Measurements from ENCODE around the gene GPATCH4. TPM values are rescaled to one million over a fixed set of nuclear protein-coding genes. Genes with fewer than 3 reads are reported as not detected.

GPATCH4 gene
- total and polyA plus RNA-seq, 10 of the 15 experiments (the other 5 are each of a cell fraction or from before 2014, with no cell fraction given): 35.5 to 111 (median 73.9) TPM

GRCh38 chr1:156559086-156559796 is 42.0 kb downstream of the GPATCH4 start:
- ChIA-PET RAD21 (ENCODE audit: unreplicated experiment) (no interaction called here), SMC1A (ENCODE audit: uncharacterized antibody, unreplicated experiment) (interaction anchor here (0.6 to 1.1 kb wide), 2 partner anchors 12 to 96 kb away, joined by 3 read pairs; no protein-coding TSS in a partner anchor), POLR2A (no interaction called here), CTCF (no interaction called here)
- intact Hi-C loops (cut with micrococcal nuclease; ENCODE audit: unreplicated experiment) (no loop called here), in situ Hi-C loops (cut with MboI) (no loop called here)
- H3K9me3 ChIP-seq (replicated peaks; ENCODE audit: control insufficient read depth, insufficient read depth, low read length): no peaks in the 10 kb centered on the region
- H3K9ac ChIP-seq (ENCODE audit: control insufficient read depth, insufficient read depth, low read length): no peak overlapping the region
- ATAC-seq: no peak
- peaks cover 0 to 2% of the 10 kb centered on the region in 2 experiments; a peak in 1 of 4 replicates for H3K36me3 ChIP-seq (ENCODE audit: control insufficient read depth in 2 of 2, insufficient read depth in 2 of 2, low read length in 1 of 2)
- H3K4me1 ChIP-seq (ENCODE audit: control insufficient read depth, insufficient read depth, low read length): no peaks in the 10 kb centered on the region
- H4K20me1 ChIP-seq (ENCODE audit: control insufficient read depth, insufficient read depth): no peaks in the 10 kb centered on the region
- TF ChIP-seq FOXM1 (IDR thresholded peaks at IDR 0.05; ENCODE audit: low read depth, low read length): no peak
- H3K27ac ChIP-seq (ENCODE audit: control insufficient read depth, insufficient read depth): no peak overlapping the region
- DNase-seq (ENCODE audit: low read depth, low spot score): no peak
- H3K4me2 ChIP-seq (ENCODE audit: control insufficient read depth, insufficient read depth): no peak overlapping the region
- no peak overlapping the region for H2AFZ ChIP-seq (ENCODE audit: control insufficient read depth, low read depth, low read length)
- WGBS (ENCODE audit: insufficient coverage, insufficient replicate concordance, low lambda C conversion rate, missing lambda C conversion rate): 82% methylated on average over 7 of the region's 8 CpGs
- H3K79me2 ChIP-seq (ENCODE audit: control insufficient read depth, insufficient read depth, low read length): no peaks in the 10 kb centered on the region
- BruUV-seq (replicated peaks): no TSS peak
- H3K27me3 ChIP-seq (replicated peaks in 1 of 2; ENCODE audit: control insufficient read depth in 2 of 2, insufficient read depth in 2 of 2, low read length in 1 of 2): no peaks in the 10 kb centered on the region
- FAIRE-seq: no peak
- H3K4me3 ChIP-seq: no peak overlapping the region

GRCh38 chr1:156556354-156556753 is 44.9 kb downstream of the GPATCH4 start:
- BruUV-seq (replicated peaks): no TSS peak
- SMC1A ChIA-PET (ENCODE audit: uncharacterized antibody, unreplicated experiment): interaction anchor here (0.8 kb wide), 1 partner anchor 31 kb away, joined by 5 read pairs; no protein-coding TSS in a partner anchor
- no peaks in the 10 kb centered on the region for H3K27me3 ChIP-seq (replicated peaks in 1 of 2; ENCODE audit: control insufficient read depth in 2 of 2, insufficient read depth in 2 of 2, low read length in 1 of 2)
- intact Hi-C loops (cut with micrococcal nuclease; ENCODE audit: unreplicated experiment): no loop called here
- H3K4me3 ChIP-seq: no peak overlapping the region
- POLR2A ChIA-PET: no interaction called here
- no peak overlapping the region for H2AFZ ChIP-seq (ENCODE audit: control insufficient read depth, low read depth, low read length)
- H3K4me1 ChIP-seq (ENCODE audit: control insufficient read depth, insufficient read depth, low read length): no peaks in the 10 kb centered on the region
- H3K27ac ChIP-seq (ENCODE audit: control insufficient read depth, insufficient read depth): no peak overlapping the region
- RAD21 ChIA-PET (ENCODE audit: unreplicated experiment): interaction anchor here (1.7 kb wide), 1 partner anchor 170 kb away, joined by 4 read pairs; no protein-coding TSS in a partner anchor
- no peaks in the 10 kb centered on the region for H3K79me2 ChIP-seq (ENCODE audit: control insufficient read depth, insufficient read depth, low read length)
- H3K4me2 ChIP-seq (ENCODE audit: control insufficient read depth, insufficient read depth): no peak overlapping the region
- H3K36me3 ChIP-seq (ENCODE audit: control insufficient read depth in 2 of 2, insufficient read depth in 2 of 2, low read length in 1 of 2): peaks cover 0 to 2% of the 10 kb centered on the region in 2 experiments; a peak in 1 of 4 replicates
- TF ChIP-seq ZBTB40 (IDR thresholded peaks at IDR 0.05; ENCODE audit: borderline replicate concordance): no peak
- TF ChIP-seq RUNX3 (IDR thresholded peaks at IDR 0.05; ENCODE audit: low read length): no peak
- no peak for TF ChIP-seq BMI1 (IDR thresholded peaks at IDR 0.05; ENCODE audit: borderline replicate concordance)
- TF ChIP-seq CBX5 (IDR thresholded peaks at IDR 0.05; ENCODE audit: low read depth): no peak
- no peaks in the 10 kb centered on the region for H4K20me1 ChIP-seq (ENCODE audit: control insufficient read depth, insufficient read depth)
- 67% methylated on average over 9 of the region's 9 CpGs for WGBS (ENCODE audit: insufficient coverage, insufficient replicate concordance, low lambda C conversion rate, missing lambda C conversion rate)
- no peak overlapping the region for H3K9ac ChIP-seq (ENCODE audit: control insufficient read depth, insufficient read depth, low read length)
- no peak for DNase-seq (ENCODE audit: low read depth, low spot score)
- H3K9me3 ChIP-seq (replicated peaks; ENCODE audit: control insufficient read depth, insufficient read depth, low read length): no peaks in the 10 kb centered on the region
- in situ Hi-C loops (cut with MboI): no loop called here
- ATAC-seq: no peak
- no peak for FAIRE-seq
- CTCF ChIA-PET: no interaction called here
